VCaP (cell line): ENCODE measurements around the gene R3HDM4.

Experiments
- H3K27ac ChIP-seq: fragments of 450-650 bp; 2 replicates; pipeline ENCODE4 v1.5.1; 2017
- TF ChIP-seq, protein P1 (sequence below): fragments of 450-650 bp; conservative IDR thresholded peaks from 2 replicates; pipeline ENCODE4 v1.5.1; 2017; ENCODE audit warnings: mild to moderate bottlenecking, moderate library complexity

R3HDM4 gene

DNA sequence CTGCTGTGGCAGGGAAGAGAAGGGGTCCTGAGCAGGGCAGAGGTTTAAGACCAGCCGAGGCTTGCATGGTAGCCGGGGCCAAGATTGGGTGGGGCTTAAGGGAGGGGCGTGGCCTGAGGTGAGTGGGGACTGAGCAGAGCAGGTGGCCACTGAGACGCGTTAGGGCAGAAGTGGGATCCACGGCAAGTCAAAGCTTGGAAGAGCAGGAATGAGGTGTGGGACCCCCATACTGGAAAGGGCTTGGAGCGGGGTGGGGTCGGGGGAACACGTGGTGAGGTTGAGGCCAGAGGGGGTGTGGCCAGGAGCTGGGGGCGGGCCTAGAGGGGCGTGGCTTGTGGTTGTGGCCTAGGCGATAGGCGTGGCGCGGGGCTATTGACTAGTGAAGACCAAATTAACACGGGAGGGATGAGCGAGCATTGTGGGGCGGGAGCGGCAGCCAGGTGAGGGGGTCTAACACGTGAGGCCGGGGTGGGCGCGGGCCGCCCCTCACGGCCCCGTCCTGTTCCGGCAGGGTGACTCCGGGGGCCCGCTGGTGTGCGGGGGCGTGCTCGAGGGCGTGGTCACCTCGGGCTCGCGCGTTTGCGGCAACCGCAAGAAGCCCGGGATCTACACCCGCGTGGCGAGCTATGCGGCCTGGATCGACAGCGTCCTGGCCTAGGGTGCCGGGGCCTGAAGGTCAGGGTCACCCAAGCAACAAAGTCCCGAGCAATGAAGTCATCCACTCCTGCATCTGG lies 50.3 kb downstream of the R3HDM4 start:
- H3K27ac ChIP-seq, result no peak overlapping the region
- TF ChIP-seq, protein P1, sequence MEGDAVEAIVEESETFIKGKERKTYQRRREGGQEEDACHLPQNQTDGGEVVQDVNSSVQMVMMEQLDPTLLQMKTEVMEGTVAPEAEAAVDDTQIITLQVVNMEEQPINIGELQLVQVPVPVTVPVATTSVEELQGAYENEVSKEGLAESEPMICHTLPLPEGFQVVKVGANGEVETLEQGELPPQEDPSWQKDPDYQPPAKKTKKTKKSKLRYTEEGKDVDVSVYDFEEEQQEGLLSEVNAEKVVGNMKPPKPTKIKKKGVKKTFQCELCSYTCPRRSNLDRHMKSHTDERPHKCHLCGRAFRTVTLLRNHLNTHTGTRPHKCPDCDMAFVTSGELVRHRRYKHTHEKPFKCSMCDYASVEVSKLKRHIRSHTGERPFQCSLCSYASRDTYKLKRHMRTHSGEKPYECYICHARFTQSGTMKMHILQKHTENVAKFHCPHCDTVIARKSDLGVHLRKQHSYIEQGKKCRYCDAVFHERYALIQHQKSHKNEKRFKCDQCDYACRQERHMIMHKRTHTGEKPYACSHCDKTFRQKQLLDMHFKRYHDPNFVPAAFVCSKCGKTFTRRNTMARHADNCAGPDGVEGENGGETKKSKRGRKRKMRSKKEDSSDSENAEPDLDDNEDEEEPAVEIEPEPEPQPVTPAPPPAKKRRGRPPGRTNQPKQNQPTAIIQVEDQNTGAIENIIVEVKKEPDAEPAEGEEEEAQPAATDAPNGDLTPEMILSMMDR, result no peak

DNA sequence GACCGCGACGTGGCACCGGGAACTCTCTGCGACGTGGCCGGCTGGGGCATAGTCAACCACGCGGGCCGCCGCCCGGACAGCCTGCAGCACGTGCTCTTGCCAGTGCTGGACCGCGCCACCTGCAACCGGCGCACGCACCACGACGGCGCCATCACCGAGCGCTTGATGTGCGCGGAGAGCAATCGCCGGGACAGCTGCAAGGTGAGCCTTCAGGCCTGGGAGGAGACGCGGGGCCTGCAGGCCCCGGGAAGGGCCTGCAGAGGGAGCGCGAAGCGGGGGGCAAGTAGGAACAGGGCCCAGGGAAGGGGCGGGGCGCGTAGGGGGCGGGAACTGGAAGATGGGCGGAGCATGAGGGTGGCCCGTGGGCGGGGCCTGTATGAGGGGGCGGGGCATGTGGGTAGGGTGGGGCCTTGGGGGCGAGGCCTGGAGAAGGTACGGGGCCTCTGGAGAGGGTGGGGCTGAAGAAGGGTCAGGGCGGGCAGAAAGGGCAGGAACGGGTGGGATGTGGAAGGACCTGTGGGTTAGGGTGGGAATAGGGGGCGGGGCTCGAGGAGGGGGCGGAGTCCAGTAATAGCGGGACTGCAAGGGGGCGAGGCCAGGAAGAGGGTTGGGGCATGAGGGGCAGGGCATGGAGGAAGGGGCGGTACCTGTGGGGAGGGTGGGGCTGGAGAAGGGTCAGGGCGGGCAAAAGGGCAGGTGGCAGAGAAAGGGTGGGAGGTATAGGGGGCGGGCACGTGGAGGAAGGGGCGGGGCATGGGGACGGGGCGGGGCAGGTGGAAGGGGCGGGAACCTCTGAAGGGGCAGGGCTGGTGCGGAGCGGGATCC lies 51.1 kb downstream of the R3HDM4 start:
- TF ChIP-seq, protein P1, result peak; percentile 27; the same call in 1 of the 2 replicates
- H3K27ac ChIP-seq, result no peak overlapping the region

DNA sequence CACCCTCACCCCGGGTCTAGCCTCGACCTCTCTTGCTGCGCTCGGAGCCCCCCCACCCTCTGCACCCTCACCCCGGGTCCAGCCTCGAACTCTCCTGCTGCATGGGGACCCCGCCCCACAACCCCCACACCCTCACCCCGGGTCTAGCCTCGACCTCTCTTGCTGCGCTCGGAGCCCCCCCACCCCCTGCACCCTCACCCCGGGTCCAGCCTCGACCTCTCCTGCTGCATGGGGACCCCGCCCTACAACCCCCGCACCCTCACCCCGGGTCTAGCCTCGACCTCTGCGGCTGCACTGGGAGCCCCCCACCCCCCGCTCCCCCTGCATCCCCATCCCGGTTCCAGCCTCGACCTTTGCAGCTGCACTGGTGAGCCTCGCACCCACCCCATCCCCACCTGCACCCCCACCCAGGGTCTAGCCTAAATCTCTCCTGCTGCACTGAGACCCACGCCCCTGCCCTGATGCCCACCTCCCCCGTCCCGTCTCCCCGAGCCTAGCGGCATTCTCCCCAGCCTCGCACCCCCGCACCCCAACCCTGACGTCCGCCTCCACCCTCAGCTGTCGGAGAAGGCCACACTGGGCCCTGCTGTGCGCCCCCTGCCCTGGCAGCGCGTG lies 51.8 kb downstream of the R3HDM4 start:
- TF ChIP-seq, protein P1, result no peak
- H3K27ac ChIP-seq, result no peak overlapping the region

DNA sequence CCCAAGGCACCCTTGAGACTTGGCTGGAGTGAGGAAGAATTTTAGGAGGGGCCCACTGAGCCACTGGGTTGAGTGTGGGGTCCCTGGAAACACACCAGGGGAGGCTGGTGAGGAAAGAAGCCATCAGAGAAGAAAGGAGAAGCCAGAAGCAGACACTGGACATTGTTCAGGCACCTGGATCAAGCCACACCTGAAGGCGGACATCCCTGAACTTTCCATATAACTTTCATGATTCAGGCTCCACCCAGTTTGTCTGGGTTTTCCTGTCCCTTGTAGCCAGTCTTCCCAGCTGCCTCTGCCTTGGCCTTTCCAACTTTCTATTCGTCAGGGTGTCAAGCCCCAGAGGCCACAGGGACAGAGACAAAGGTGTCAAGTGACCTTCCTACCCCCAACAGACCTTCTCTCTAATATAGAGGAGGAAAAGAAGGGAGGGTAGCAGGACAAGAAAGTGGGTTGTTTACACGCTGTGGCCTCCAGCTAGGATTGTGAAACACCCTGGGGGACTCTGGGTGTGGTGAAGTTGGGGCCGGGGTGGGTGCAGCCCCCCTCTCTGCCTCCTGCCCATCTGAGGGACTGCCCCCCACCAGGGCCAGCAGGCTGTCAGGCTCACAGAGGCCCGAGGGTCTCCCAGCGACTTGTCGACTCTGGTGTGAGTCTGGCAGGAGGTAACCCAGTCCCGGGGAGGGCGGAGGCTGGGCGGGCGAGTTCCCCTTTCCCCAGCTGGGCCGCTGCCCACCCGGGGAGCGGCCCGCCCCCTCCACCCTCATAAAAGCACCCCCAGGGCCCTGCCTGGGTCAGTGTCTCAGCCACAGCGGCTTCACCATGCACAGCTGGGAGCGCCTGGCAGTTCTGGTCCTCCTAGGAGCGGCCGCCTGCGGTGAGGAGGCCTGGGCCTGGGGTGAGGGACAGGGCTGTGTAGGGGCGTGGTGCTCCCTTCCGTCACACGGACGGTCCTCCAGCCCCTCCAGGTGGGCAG lies 53.9 kb downstream of the R3HDM4 start, which contains the start of gene CFD:
Gene CFD, plus strand, starts transcription at position 797 of the 976 bp plus-strand sequence. Its CDS starts 26 bp downstream, at position 823.
- TF ChIP-seq, protein P1, result no peak
- H3K27ac ChIP-seq, result peak within 1 kb of the TSS; percentile 37; the same call in 1 of the 2 replicates

DNA sequence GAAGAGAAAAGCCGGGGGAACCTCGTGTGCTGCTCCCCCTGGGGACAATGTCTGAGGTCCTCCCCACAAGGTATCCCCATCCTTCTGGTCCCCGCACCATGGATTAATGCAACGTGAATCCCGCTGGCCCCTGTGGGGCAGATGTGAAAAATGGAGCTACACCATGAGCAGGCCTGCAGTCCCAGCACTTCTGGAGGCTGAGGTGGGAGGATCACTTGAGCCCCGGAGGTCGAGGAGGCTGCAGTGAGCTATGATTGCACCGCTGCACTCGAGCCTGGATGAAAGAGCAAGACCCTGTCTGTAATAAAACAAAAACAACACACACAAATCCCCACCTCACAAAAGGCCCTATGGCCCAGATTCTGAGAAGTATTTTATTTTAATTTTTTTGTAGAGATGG lies 54.7 kb downstream of the R3HDM4 start:
- H3K27ac ChIP-seq, result no peak overlapping the region
- TF ChIP-seq, protein P1, result no peak

DNA sequence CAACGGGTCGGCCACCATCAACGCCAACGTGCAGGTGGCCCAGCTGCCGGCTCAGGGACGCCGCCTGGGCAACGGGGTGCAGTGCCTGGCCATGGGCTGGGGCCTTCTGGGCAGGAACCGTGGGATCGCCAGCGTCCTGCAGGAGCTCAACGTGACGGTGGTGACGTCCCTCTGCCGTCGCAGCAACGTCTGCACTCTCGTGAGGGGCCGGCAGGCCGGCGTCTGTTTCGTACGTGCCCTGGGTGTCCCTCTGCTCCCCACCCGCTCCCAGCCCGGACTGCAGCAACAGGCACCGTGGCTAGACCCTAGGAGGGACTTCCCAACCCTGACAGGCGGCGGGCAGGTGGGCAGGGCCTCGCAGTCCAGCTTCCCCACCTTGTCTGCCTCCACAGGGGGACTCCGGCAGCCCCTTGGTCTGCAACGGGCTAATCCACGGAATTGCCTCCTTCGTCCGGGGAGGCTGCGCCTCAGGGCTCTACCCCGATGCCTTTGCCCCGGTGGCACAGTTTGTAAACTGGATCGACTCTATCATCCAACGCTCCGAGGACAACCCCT lies 57.4 kb downstream of the R3HDM4 start:
- TF ChIP-seq, protein P1, result no peak
- no peak overlapping the region for H3K27ac ChIP-seq
